Central memory CD8-positive, alpha-beta T cell (primary cell): ENCODE data around the gene SGIP1.
"Not testable (repeated sequence)": the region's sequence is repeated elsewhere in the genome, so short reads cannot be mapped to it uniquely, and the experiment has no call there.

ENCODE experiments used
- ATAC-seq: fragments of 150-1000 bp; cut with Tn5 transposase; replicated peaks from 2 replicates; pipeline ENCODE4 v1.10.0; 2022; ENCODE audit warnings: mild to moderate bottlenecking, moderate FRiP score, moderate number of reproducible peaks; ENCODE audit not compliant: poor library complexity, severe bottlenecking; ENCODE audit errors: extremely low read depth
- DNase-seq, 2 donors: peaks; one replicate each; pipeline ENCODE4 v3.0.0; 2021; ENCODE audit warnings: low spot score in 2 of 2
- H3K27ac Mint-ChIP-seq: one replicate; pipeline ENCODE4 v1.8.0; 2022; ENCODE audit warnings: low read depth, mild to moderate bottlenecking, moderate library complexity, mixed read lengths
- H3K27me3 Mint-ChIP-seq: one replicate; pipeline ENCODE4 v1.8.0; 2022; ENCODE audit warnings: mixed read lengths
- H3K36me3 Mint-ChIP-seq: one replicate; pipeline ENCODE4 v1.8.0; 2022; ENCODE audit warnings: mild to moderate bottlenecking, moderate library complexity, mixed read lengths; ENCODE audit not compliant: insufficient read depth
- H3K4me1 Mint-ChIP-seq: one replicate; pipeline ENCODE4 v1.8.0; 2022; ENCODE audit warnings: mixed read lengths
- H3K4me3 Mint-ChIP-seq: one replicate; pipeline ENCODE4 v1.8.0; 2022; ENCODE audit warnings: mild to moderate bottlenecking, moderate library complexity, mixed read lengths
- H3K9me3 Mint-ChIP-seq: one replicate; pipeline ENCODE4 v1.8.0; 2022; ENCODE audit warnings: mixed read lengths

SGIP1 gene

DNA sequence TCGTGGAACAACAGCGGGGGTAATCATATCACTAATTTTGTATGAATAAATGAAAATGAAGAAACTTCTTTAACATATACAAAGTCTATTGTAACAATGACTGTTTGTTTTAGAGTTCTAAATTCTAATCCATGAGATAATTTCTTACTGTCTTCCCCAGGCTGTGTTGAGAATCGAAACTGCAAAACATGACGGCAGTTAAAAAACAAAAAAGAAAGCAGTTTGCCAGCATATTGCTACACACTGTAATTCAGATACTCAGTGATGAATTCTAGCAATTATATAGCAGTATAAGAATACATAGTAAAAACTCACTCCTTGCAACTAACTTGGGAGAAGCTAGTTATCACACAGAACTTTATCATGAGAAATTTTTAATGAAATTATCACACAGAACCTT is 245.0 kb downstream of the SGIP1 start:
- Mint-ChIP-seq H3K27ac (no peak overlapping the region), H3K27me3 (peaks cover 42% of the 10 kb centered on the region), H3K9me3 (no peaks in the 10 kb centered on the region), H3K4me1 (no peaks in the 10 kb centered on the region), H3K4me3 (no peak overlapping the region), H3K36me3 (no peaks in the 10 kb centered on the region)
- DNase-seq (no peak), ATAC-seq (no peak)

DNA sequence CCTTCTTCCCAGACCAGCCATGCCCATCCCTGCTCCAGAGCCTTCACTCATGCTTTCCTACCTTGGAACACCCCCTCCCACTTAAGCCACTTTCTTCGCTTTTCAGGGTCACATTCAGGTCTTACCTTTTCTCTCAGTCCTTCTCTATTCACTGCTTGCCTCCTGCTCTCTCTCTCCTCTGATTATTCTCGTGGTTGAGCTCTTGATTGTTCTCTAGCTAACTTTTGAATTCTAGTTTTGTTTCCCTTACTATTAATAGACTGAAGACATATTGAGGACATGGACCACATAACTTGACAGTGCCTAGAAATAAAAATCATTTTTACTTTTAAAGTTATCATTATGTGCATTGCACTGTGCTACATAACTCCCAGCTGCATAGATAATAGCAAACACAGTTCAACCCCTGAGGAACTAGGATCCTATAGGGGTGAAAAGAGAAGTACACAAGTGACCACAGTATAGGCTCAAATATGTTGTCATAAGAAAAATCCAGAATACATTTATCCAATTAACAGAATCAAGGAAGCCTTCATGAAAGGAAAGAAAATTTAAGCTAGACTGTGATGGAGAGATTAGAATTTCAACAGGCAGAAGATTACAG is 245.6 kb downstream of the SGIP1 start:
- no peak overlapping the region for H3K27ac Mint-ChIP-seq
- H3K4me3 Mint-ChIP-seq, result no peak overlapping the region
- ATAC-seq (no peak), DNase-seq (no peak)
- no peaks in the 10 kb centered on the region for H3K36me3 Mint-ChIP-seq
- H3K27me3 Mint-ChIP-seq, result peaks cover 42% of the 10 kb centered on the region
- H3K9me3 Mint-ChIP-seq, result no peaks in the 10 kb centered on the region
- no peaks in the 10 kb centered on the region for H3K4me1 Mint-ChIP-seq

DNA sequence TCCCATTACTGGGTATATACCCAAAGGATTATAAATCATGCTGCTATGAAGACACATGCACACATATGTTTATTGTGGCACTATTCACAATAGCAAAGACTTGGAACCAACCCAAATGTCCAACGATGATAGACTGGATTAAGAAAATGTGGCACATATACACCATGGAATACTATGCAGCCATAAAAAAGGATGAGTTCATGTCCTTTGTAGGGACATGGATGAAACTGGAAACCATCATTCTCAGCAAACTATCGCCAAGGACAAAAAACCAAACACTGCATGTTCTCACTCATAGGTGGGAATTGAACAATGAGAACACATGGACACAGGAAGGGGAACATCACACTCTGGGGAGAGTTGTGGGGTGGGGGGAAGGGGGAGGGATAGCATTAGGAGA is 251.8 kb downstream of the SGIP1 start:
- not testable (repeated sequence) for H3K36me3 Mint-ChIP-seq, ATAC-seq, H3K4me3 Mint-ChIP-seq, H3K9me3 Mint-ChIP-seq, H3K27ac Mint-ChIP-seq, DNase-seq
- Mint-ChIP-seq H3K4me1 (peaks cover 14% of the 10 kb centered on the region), H3K27me3 (peaks cover 21% of the 10 kb centered on the region)

DNA sequence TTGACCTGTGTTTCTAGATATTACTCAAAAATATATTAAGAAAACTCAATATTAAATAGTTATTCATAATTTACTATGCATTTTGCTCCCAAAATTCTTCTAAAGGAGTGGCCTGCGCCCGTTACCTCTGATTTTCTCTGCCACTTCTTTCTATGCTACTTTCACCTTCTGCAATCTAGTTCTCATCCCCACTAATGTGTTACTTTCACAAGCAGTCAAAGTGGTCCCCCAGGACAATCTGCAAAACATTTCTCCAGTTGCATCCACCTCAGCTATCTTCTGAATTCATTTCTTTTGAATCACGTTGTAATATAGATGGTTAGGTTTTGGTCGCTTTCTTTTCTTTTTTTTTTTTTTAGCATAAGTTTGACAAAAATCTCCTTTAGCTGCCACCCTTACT is 253.7 kb downstream of the SGIP1 start:
- Mint-ChIP-seq H3K4me3 (no peak overlapping the region), H3K27ac (no peak overlapping the region), H3K36me3 (no peaks in the 10 kb centered on the region), H3K9me3 (no peaks in the 10 kb centered on the region), H3K27me3 (peaks cover 11% of the 10 kb centered on the region), H3K4me1 (peaks cover 14% of the 10 kb centered on the region)
- ATAC-seq (no peak), DNase-seq (no peak)

DNA sequence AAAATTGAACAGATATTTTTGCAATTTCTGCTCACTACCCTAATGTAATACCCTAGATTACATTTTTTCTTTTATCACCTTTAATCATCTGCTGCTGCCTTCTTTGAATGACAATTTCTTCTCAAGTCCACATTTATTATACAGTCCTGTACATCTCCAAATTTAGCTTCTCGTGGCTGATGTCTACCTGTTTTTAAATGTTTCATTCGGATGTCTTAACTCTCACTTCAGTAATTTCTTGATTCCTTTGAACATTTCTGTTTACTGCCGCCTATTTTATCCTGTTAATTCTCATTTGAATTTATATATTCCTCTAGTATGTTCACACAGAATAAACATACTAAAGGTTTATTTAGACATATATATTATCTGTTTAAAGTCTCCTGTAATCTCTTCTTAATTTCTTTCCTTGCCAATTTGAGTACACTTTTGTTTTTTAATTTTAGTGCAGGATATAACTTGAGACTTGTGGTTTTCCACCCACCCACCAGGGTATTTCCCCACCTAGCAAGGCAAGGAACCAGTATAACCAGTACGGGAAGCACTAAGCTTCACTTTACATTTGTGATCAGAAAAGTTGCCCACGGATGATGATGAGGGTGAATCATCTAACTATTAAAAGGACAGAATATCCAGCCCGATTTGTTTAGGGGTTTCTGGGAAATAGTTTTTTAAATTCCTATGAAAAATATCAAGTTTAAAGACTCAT is 254.4 kb downstream of the SGIP1 start:
- Mint-ChIP-seq H3K36me3 (no peaks in the 10 kb centered on the region), H3K27me3 (peaks cover 11% of the 10 kb centered on the region), H3K9me3 (no peaks in the 10 kb centered on the region), H3K4me1 (peaks cover 14% of the 10 kb centered on the region), H3K4me3 (peak overlapping the region; percentile 9), H3K27ac (no peak overlapping the region)
- ATAC-seq (peak; percentile 62), DNase-seq (no peak)

DNA sequence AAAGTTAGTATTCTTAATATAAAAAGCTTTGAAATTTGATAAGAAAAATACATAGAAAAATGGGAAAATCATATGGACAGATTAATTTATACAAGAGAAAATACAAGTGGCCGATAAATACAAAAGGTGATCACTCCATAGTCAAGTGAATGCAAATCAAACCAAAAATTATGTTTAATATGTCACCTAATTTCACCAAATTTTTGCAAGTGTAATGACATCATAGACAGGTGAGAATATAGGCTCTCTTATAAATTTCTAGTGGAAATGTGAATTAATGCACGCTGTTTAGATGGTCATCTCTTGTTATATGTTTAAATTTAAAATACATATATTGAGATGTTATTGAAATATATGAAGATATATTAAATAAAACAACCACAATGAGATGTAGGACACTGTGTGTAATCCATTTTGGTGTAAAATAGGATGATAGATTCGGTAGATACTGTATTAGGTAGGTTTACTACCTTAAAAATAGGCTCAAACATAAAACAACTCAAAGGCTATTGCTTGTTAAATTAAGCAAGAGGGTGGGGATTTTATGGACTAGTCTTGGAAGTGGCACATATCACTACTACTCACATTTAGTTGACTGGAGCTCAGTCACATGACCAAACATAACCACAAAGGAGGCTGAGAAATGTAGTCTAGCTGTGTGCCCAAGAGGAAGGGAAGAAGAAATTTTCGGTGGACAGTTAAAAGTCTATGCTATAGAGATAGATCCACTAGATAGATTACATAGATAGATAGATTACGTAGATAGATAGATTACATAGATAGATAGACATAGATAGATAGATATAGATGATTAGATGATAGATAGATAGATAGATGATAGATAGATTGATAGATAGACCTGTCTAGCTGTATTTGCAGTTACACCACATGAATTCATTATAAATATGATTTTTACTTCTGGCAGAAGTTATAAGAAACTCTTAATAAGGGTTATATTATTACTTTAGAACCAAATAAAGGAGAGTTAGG is 258.0 kb downstream of the SGIP1 start:
- DNase-seq, result no peak
- peaks cover 14% of the 10 kb centered on the region for H3K4me1 Mint-ChIP-seq
- no peak overlapping the region for H3K4me3 Mint-ChIP-seq
- no peaks in the 10 kb centered on the region for H3K36me3 Mint-ChIP-seq
- H3K27ac Mint-ChIP-seq, result no peak overlapping the region
- H3K9me3 Mint-ChIP-seq, result no peaks in the 10 kb centered on the region
- peaks cover 11% of the 10 kb centered on the region for H3K27me3 Mint-ChIP-seq
- ATAC-seq, result no peak

DNA sequence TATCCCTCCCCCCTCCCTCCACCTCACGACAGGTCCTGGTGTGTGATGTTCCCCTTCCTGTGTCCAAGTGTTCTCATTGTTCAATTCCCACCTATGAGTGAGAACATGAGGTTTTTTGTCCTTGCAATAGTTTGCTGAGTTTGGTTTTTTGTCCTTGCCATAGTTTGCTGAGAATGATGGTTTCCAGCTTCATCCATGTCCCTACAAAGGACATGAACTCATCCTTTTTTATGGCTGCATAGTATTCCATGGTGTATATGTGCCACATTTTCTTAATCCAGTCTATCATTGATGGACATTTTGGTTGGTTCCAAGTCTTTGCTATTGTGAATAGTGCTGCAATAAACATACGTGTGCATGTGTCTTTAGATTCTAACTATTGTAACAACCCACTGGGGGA is 261.9 kb downstream of the SGIP1 start:
- peaks cover 15% of the 10 kb centered on the region for H3K27me3 Mint-ChIP-seq
- H3K9me3 Mint-ChIP-seq, DNase-seq, ATAC-seq, H3K4me3 Mint-ChIP-seq, H3K4me1 Mint-ChIP-seq, H3K36me3 Mint-ChIP-seq, H3K27ac Mint-ChIP-seq: not testable (repeated sequence)
